Stimulated activated CD4-positive, alpha-beta T cell treated with anti-CD3 and anti-CD28 coated beads, Interleukin-12 subunit alpha, Interleukin-12 subunit beta, amount 100 ng/mL, for 24 hours (primary cell): ENCODE measurements around the gene PSMB7.

Source experiments
- DNase-seq, 2 experiments: peaks; one replicate each; pipeline ENCODE4 v3.0.0-alpha.2; 2020; ENCODE audit warnings: low read depth in 2 of 2

The PSMB7 gene

DNA sequence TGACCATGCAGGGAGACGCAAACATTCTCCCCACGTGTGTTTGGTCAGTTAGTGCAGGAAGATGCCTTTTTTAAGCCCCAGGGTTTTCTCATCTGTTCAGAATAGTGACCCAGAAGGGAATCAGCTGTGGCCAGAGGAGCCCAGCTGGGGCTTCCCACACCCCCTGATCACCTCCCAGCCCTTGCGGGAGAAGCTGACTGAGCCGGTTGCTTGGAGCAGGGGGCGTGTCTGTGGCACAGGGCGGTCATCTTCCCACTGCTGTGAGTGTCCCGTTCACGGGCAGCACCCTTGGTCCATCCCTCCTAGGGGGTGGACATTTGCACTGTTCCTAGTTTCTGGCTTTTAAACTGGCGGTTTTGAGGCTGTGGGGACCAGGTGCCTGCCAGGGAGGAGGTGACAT lies 87.8 kb downstream of the PSMB7 start:
- no peak for DNase-seq

DNA sequence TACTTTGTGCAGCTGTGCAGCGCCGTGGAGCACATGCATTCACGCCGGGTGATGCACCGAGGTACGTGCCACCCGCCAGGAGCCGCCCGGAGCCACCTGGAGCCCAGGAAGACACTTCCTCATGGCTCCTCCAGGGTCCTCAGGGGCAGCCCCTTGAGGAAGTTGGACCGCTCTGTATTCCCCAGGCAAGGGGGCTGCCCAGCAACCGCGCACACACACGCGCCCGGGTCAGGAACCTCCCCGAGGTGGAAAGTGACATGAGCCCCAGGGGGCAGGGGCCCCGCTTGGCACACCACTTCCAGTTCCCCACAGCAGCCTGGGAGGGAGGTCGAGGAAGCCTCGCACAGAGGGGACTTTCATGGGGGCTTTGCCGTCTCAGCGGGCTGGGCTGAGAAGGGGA lies 88.9 kb downstream of the PSMB7 start:
- DNase-seq: no peak

DNA sequence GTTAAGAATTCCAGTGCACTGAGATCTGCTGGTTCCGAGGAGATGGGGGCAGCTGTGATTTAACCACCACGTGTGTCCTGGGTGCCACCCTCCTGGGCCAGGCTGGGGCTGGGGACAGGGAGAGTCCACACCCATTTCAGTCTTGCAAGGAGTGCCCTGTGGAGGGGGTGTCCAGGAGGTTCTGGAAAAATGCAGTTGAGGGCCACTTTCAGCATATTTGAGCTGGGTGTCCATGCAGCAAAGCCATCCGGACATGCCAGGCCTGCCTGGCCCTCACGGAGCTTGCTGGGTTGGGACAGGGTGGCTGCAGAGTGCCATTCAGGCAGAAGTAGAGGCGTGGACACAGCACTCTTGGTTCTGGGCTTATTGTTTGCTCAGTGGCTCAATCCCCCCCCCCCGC lies 89.4 kb downstream of the PSMB7 start:
- DNase-seq: no peak

DNA sequence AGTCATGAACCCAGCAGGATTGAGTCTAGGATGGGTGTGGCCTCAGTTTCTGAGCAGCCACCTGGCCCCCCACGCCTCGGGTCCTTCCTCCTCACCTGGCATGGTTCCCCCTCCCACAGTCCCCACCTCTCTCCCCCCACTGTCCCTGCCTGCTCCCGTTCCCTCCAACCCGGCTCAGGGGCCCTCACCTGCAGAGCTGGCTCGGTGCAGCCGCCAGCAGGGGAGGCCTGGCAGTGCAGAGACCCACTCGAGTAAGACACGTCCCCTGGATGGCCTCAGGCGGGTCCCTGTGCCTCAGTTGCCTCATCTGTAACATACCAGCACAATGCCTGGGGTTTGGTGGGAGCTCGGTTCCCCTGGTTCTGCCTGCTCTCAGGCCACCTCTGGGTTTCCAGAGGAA lies 91.3 kb downstream of the PSMB7 start:
- no peak for DNase-seq

DNA sequence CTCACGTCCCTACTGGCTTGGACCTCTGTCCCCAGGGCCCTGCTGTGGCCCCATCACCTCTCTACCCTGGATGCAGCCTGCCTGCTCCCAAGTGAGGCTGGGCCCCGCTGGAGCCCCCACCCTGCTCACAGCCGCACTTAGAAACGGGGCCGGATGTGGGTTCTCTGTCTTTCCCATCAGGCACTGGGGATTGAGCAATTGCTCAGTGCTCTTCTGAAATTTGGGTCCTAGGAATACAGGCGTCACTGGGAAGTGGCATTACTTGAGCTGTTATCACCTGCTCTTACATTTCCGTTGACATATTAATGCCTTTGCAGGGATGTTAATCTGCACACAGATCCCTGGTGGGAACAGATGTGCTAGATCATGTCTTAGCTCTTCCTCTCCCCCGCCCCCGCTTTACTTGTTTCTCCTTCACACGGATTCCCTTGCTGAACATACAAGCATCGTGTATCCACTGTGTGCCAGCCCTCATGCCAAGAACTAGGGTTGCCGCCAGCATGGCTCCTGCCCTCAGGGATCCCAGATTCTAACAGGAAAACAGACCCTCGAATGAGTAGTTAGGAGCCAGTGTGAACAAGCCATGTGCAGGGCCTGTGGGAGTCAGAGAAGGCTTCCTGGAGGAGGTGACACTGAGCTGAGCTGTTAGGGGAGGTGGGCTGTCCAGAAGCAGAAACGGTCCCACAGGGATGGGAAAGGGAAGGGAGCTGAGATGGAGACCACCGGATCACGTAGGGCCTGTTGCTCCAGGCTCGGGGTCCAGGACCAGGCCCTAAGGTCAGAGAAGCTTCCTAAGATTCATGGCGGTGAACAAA lies 92.4 kb downstream of the PSMB7 start:
- DNase-seq: no peak

DNA sequence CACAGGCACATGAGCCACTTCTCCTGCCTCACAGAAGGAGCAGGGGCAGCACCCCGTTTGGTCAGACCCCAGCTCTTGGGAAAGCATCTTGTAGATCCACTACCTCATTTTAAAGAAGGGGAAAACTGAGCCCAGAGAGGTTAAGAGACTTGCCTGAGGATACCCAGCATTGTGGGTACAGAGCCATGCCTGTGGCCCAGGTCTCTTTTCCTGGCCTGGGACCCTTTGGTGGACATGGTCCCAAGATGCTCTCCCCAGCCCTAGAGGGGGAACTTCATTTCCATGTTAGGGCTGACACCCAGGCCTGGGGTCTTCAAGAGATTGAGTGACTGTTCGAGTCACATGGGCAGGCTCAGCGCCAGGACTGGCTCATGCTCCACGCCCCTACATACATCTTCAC lies 93.3 kb downstream of the PSMB7 start:
- no peak for DNase-seq

DNA sequence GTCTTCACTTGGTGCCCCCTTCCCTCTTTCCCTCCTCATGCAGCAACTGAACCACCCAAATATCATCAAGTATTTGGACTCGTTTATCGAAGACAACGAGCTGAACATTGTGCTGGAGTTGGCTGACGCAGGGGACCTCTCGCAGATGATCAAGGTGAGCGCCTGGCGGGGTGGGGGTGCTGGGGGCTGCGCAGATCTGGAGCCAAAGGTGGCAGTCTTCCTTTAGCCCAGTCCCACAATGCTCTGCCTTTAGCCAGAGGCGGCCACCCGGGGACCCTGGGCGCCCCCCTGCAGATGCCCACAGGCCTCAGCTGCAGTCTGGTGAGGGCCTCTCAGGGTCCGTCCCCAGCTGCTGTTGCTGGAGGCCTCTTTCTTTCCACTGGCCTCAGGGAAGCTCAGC lies 93.8 kb downstream of the PSMB7 start:
- DNase-seq: no peak

DNA sequence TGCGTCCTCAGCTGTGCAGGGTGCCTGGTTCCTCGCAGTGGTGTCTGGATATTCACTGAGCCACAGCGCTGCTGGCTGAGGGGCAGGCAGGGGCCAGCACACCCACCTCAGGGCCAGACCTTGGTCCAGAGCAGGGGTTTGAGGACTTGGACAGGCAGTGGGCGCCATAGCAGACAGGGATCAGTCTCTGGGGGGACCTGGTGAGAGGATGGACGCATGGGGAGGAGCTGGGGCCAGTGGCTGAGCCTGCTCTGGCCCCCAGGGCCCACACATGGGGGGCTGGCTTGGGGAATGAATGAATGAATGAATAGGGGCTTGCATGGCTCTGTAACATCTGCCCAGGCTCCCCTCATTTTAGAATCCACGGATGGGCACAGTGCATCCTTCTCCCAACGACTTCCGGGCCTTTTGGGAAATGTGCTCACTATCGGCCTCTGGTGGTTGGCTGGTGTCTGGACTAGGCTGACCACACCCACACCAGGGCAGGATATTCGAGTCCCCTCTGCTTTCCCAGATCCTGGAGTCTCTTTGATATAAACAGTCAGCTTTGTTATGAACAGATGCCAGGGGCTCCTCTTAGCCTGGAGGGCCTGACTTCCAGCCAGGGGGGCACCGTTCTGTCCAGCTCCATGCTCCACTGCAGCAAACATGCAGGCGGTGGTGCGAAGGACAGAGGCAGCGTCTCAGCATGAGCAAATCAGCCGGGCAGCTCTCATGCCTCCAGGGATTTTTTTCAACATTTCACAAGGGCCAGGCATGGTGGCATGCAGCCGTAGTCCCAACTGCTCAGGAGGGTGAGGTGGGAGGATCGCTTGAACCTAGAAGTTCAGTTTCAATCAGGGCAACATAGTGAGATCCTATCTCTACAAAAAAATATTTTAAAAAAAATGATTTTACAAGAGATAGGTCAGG lies 94.9 kb downstream of the PSMB7 start:
- peak; percentile 10 to 52 for DNase-seq

DNA sequence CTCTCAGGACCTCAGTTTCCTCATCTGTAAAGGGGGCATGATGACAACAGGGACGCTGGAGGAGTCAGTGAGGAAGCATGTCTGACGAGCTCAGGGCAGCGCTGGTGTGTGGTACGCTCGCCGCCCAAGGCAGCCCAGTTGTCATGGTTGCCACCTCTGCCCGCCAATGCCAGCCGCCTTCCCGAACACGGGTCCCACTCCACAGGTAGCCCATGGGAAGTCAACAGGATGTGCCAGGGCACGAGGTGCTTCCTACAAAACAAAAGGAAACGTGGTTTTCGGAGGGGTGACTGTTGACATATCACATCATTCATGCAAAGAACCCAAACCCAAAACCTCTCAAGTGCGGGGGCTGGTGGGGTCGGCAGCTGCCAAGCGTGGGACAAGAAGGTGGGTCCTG lies 99.4 kb downstream of the PSMB7 start:
- no peak for DNase-seq

DNA sequence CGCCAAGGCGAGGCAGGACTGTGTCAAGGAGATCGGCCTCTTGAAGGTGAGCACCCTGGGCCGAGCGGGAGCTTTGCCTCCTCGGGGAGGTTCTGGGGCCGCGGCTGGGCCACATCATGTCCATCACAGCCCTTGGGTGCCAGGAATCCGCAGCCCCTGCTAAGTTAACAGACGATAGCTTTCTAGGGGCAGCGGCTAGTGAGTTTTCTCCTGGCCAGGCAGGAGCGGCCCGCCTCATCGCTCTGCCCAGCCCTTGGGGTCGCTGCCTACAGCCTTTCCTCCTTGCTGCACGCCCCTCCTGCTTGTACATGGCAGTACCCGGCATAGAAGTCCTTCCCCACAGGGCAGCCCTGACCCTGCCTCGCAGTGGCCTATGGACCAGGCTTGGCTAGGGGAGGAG lies 101.3 kb downstream of the PSMB7 start:
- DNase-seq: no peak

DNA sequence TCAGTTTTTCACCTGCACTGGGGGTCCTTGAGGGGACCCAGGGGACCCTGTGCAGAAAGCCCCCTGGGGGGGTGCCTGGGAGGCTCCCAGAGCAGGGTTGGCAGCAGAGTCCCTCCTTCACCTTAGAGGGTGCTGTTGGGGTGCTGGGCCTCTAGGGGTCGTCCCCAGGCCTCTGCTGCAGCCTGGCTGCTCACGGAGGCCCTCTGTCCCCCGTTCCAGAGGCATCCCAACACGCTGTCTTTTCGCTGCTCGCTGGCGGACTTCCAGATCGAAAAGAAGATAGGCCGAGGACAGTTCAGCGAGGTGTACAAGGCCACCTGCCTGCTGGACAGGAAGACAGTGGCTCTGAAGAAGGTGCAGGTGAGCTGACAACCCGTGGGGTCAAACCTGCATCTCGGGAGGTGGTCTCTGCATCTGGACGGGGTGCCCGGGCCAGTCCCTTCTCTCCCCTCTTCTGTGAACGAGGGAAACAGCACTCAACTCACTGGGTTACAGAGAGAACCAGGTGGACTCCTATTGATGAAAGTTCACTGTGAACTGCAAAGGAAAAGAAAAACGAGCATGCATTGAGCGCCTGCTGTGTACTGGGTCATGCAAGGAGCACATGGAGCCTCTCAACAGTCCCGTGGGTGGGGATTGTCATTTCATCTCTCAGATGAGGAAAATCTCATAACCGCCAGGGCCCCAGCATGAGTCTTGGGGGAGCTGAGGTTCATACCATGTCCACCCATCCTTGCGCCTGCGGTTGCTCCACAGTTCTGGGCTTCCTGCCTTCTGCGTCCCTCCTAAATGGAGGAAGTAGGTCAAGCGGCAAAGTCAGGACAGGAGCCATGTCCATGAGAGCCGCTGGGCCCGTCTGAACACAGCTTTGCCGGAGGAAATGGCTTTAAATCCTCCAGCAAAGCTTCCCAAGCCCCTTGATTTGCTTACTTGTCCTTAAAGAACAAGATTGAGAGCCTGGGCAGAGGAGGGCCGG lies 102.7 kb downstream of the PSMB7 start:
- DNase-seq: no peak

DNA sequence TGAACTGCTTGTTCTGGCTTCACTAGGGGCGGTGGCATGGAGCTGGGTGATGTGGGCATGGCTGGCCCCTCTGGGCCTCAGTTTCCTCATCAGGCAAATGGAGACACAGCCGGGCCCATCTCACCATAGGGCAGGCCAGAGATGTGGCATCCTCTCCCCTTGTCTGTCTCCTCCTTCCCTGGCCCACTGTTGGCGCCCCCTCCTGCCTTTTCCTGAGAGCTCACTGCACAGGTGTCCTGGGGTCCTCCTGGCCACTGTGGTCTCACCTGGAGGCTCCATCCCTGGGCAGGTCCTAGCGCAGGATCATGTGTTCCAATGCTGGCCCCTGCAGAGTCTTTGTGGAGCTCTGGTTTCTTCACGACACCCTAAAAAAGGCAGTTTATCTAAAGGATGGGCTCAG lies 104.0 kb downstream of the PSMB7 start:
- DNase-seq: no peak

DNA sequence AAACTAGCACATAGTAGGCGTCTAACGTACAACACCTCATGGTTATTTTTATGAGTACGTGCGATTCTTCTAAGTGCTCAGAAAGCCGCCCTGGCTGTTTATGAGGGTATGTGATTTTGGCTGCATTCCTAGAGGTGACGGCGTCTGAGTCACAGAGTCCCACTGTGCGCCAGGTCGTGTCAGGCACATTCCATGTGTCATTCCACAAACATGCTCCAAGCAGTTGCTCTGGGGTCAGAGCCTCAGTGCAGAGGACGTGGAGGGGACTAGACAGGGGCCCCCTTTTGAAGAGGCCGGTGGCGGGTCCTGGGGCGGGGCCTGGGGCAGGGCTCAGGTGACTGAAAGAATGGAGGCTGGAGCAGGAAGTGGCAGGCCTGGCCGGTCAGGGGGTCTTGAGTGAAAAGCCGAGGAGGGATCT lies 105.6 kb downstream of the PSMB7 start:
- DNase-seq: no peak

DNA sequence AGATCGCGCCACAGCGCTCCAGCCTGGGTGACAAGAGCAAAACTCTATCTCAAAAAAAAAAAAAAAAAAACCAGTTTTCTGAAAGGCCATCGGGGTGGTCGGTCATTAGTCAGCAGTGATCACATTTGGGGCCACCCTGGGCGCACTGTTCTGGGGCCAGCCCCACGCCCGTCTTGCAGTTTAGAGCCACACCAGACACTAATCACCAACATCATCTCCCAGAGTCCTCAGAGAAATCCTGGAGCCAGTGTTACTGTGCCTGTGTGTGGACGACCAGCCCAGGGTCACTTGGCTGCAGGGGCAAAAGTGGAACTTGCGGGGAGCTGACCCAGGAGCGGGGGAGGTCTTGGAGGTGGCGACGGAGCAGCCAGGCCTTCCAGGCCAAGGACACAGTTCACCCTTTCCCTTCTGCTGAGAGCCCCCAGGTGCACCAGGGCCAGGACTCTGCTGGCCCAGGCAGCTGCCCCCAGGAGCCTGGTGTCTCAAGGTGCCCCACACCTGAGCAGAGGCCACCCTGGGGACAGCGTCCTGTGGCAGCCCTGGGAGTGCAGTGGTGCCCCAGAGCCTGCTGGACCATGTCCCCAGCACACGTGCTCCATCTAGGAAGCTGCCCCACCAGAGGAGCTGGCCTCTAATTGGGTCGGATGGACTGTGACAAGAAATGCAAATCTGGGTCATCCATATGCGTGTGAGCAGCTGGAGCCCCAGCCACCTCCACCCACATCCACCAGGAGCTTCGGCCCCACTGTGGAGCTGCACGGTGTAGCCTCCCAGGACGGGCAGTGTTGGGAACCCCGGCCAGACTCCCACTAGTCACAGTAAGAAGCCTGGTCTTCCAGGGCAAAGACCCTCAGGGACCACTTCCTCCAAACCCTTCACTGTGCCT lies 106.4 kb downstream of the PSMB7 start:
- DNase-seq: no peak

DNA sequence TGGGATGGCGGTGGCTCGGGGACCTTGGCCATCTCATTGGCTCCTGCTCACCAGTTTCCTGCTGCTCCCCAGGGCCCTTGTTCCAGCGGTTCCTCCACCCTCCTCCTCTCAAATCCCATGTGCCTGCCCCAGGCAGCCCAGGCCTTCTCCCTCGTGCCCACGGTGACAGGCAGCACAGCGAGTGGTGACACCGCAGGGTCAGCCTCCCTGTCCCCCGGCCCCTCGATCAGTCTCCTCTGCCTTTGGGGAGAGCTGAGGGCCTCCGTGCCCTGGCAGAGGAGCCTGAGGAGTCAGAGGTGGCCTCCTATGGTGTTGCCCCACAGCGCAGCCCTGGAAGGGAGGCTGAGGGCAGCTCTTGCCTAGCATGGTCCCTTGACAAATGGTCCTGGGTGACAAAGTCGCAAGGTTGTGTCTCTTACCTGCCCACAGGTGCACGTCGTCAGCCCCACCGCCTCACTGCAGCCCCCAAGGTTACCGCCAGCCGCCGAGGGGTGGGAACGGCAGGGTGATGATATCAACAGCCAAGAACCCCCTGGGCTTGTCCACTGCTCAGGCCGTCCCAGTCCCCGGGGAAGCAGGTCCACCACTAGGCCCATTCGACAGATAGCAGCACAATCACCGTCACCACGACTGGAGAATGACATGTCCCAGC lies 107.7 kb downstream of the PSMB7 start:
- DNase-seq: no peak

DNA sequence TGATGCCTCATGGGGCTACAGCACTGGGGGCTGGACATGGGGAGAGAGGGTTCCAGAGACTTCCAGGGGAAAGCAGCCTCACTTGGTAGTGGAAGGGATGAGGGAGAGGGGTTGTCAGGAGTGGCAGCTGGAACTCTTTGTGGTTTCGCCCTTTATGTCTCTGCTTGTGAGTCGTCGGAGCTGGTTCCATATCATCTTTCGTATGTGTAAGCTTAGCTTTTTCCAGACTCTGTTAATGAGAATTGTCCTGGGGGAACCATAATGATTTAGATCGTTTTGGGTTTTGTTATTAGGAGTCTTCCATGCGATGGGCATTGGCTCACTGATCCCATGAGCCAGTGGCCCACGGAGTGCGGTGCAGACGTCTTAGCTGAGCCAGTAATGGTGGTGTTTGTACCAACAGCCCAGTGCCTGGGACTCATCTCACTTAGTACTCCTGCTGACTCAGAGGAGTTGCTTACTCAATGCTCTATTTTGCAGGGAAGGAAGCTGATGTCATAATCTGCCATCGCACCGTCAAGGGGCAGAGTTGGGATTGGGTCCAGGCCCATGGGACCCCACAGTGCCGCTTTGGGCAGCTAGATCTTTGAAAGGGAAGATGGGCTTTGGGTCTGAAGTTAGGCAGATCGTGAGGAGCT lies 109.0 kb downstream of the PSMB7 start:
- DNase-seq: no peak

DNA sequence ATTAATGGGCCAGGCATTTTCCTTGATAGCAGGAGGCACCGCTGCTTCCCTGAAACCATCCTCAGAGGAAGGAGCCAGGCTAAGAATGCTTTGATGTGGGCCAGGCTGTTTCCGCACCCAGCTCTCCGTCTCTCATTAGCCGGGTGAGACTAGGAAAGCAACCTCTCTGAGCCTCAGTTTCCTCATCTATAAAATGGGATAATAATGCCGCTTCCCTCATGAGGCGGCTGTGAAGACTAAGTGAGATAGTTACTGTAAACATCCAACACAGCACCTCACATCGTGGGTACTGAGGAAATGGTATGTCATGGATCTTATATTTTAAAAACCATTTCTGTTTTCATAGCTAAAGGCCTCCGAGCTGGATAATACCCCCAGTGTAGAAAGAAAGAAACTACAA lies 111.0 kb downstream of the PSMB7 start:
- DNase-seq: no peak

DNA sequence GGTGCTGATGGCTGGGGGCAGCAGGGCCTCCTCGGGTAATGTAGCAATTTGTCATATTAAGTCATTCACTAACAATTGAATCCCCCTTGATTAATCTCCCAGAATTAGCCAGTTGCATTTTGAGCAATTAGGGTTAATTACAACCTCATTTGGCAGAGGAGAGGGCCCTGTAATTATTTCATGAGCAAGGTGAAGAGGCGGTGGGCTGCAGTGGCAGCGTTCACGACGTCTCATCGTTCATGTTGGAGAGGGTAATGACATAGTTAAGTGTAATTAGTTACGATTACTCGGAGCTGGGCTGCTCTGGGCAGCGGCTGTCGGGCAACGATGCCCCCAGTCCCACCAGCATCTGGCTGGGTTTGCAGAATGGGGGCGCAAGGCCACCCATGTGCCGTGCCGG lies 111.5 kb downstream of the PSMB7 start:
- DNase-seq: no peak
